ENCODE results near the gene WFDC10A.
"Not testable (repeated sequence)": the region's sequence is repeated elsewhere in the genome, so short reads cannot be mapped to it uniquely, and the experiment has no call there.

Gene WFDC10A

DNA sequence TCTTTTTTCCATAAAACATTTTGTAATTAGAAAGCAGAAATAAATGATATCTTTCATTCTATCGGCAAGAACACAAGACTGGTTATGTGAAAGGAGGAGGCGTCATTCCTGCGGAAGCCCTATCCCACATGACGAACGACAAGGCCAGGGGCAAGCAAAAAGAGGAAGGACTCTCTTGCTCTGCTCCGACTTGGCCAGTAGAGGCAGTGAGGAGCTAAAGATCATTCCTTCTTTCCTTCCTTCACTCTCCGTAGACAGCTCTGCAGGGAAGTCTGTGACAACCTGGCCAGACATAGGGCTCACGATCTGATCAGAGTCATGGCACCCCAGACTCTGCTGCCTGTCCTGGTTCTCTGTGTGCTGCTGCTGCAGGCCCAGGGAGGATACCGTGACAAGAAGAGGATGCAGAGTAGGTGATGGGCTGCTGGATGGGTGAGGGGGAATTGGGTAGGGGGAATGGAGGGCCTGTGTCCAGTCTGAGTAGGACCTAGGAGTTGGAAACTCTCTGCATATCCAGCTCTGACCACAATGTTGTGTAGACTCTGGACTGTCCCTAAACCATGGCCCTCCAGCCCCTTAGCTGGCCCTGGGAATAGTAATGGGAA lies at the start of gene WFDC10A:
WFDC10A (plus strand) TSS at position 244 of the 605 bp plus-strand sequence; CDS start at position 319, 75 bp downstream.
- DNase-seq (ENCODE audit: low spot score), result peak; percentile 17

DNA sequence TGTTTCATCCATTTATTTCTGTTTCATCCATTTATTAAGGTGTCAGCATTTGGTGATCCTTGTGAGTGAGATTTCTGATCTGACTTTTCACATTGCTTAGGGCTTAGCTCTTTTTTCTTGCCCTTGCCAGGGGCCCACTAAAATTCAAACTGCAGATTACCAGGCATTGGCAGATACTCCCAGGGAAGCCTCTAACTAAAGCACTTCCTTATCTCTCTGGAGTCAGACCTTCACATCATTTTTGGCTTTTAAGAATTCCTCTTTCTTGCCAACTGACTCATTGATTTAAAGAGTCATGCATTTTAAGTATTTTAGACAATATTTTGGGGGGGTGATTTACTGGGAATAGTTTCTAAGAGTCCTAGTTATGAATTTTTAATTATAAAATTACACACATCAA lies 47.8 kb upstream of the WFDC10A start:
- DNase-seq (ENCODE audit: low spot score), result no peak

DNA sequence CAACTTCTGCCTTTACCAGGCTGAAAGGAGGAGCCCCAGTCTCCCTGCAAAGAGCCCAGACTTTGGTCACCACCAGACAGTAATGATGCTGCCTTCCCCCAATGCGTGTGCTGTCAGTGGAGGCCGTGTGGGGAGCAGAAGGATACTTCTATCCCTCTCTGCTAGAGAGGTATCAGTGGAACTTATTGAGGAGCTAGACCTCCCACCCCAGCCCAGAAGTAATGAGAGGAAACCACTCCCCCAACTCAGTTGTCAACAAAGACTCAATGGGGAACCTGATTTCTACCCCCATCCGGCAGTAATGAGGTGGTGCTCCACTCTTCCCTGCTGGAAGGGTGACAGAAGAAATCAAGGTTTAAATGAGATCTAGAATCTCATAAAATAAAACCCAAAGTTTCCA lies 46.0 kb upstream of the WFDC10A start:
- no peak for DNase-seq (ENCODE audit: low spot score)

DNA sequence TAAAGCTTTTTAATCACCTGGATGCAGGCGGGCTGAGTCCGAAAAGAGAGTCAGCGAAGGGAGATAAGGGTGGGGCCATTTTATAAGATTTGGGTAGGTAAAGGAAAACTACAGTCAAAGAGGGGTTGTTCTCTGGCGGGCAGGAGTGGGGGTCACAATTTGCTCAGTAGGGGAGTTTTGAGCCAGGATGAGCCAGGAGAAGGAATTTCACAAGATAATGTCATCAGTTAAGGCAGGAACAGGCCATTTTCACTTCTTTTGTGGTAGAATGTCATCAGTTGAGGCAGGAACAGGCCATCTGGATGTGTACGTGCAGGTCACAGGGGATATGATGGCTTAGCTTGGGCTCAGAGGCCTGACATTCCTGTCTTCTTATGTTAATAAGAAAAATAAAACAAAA lies 45.2 kb upstream of the WFDC10A start:
- DNase-seq (ENCODE audit: low spot score), result not testable (repeated sequence)

DNA sequence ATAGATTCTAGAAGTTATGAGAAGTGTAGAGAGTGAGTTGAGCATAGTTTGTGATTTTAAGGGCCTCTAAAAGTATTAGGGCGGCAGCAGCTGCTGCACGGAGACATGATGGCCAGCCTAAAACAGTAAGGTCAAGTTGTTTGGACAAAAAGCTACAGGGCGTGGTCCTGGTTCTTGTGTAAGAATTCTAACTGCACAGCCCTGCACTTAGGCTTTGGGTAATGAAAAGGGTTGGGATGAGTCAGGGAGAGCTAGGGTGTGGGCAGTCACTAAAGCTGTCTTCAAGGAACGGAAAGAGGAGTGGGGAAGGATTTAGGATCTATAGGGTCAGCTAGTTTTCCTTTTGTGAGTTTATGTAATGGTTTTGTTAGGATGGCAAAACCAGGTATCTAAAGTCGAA lies 43.6 kb upstream of the WFDC10A start:
- DNase-seq (ENCODE audit: low spot score), result not testable (repeated sequence)

DNA sequence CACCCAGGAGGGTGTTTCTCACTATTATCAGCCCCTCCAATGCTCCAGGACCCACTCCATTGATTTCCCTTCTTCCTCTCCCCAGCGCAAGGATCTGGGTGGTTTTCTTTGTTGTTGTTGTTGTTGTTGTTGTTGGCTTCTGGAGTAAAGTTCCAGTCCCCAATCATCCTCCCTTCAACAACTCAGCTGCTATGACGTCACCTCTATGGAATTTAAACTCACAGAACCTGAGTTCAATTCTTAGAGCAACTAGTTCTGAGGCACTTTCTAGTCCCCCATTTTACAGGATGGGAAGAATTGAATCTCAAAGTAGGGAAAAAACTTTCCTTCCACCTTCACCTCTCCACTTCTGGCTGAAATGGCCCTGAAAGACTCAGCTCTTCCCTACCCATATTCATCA lies 40.7 kb upstream of the WFDC10A start:
- DNase-seq (ENCODE audit: low spot score), result no peak

DNA sequence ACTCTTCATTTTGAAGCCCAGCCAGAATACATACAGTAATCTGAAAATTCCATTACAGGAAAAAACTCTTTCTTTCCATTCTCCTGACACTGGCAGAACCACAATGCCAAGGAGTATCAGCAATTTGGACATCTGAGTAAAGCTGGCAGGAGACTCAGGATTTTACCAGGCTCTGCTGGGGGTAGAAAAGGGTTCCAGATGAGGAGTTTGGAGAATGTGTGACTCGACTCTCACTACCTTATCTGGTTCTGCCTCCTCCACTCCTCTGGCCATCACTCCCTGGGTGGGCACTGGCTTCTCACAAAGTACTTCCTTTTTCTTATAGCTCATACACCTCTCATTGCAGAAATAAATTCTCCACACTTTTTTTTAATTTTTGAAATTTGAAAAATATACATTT lies 39.8 kb upstream of the WFDC10A start:
- no peak for DNase-seq (ENCODE audit: low spot score)

DNA sequence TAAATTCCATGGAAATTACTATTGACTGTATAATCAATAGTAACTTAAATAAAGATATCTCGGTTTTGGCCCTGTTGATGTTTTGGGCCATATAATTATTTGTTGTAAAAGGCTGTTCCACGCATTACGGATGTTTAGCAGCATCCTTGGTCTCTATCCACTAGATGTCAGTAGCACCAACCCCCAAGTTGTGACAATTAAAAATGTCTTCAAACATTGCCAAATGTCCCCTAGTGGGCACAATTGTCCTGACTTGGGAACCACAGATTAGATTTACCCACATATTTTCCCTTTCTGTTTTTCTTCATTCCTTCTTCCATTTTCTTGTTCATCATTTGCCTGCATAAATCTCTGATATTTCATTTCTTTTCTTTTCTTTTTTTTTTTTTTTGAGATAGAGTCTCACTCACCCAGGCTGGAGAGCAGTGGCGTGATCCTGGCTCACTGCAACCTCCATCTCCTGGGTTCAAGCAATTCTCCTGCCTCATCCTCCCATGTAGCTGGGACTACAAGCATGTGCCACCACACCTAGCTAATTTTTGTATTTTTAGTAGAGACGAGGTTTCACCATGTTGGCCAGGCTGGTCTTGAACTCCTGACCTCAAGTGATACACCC lies 36.9 kb upstream of the WFDC10A start:
- DNase-seq (ENCODE audit: low spot score), result peak; percentile 46

- no peak for DNase-seq (ENCODE audit: low spot score)
Observed at GRCh38 chr20:45593498-45593897, 36.0 kb upstream of the WFDC10A start.

DNA sequence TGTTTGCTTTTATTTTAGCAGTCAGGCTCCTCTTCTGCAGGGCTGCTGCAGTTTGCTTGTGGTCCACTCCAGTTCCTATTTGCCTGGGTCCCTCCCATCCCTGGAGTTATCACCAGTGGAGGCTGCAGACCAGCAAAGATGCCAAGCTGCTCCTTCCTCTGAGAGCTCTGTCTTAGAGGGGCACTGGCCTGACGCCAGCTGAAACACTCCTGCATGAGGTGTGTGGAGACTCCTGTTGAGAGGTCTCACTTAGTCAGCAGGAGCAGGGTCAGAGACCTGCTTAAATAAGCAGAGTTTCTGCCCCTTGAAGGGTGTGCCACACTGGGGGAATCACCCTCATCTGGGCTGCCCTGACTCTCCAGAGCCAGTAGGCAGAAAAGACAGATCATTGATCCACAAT lies 34.3 kb upstream of the WFDC10A start:
- DNase-seq (ENCODE audit: low spot score), result no peak

DNA sequence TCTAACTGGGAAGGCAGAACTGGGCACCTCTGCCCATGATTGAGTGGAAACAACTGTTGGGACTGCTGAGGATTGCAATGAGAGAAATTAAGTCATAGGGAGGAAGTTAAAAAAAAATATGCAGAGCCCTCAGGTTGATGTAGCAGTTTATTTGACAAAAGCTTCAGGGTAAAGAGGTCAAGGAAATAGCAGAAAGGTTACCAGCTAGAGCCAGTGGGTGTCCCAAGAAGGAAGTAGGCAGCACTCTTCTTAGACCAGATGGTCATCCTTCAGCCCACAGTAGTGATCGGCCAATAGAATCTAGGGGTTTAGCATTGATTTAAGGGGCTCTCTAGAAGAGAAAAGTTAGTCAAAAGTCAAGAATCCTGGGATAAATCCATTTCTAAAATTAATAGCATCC lies 21.7 kb upstream of the WFDC10A start:
- DNase-seq (ENCODE audit: low spot score), result no peak

- no peak for DNase-seq (ENCODE audit: low spot score)
Observed at GRCh38 chr20:45611054-45611453, 18.5 kb upstream of the WFDC10A start.

DNA sequence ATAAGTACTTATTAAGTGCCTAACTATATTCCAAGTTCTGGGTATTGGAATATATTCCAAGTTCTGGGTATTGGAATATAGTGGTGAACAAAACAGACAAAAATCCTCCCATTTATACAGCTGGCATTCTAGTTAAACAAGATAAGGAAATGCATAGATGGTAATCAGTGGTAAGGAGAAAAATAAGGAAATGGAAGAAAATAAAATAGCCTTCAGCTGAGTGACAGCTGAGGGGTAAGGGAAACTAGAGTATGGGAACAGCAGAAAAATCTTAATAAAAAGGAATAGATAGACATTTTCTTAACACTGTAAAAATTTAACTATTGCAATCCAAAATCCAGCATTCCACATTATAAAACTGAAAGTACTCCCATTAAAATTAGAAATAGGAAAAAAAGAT lies 17.2 kb upstream of the WFDC10A start:
- DNase-seq (ENCODE audit: low spot score), result no peak

DNA sequence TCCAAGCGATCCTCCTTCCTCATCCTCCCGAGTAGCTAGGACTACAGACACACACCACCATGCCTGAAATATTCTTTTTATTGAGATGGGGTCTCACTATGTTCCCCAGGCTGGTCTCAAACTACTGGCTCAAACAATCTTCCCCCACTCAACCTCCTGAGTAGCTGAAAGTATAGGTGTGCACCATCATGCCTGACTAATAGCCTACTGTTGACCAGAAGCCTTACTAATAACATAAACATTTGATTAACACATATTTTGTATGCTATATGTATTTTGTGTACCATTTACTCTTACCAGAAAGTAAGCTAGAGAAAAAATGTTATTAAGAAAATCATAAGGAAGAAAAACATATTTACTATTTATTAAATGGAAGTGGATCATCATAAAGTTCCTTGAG lies 11.9 kb upstream of the WFDC10A start:
- DNase-seq (ENCODE audit: low spot score), result no peak

DNA sequence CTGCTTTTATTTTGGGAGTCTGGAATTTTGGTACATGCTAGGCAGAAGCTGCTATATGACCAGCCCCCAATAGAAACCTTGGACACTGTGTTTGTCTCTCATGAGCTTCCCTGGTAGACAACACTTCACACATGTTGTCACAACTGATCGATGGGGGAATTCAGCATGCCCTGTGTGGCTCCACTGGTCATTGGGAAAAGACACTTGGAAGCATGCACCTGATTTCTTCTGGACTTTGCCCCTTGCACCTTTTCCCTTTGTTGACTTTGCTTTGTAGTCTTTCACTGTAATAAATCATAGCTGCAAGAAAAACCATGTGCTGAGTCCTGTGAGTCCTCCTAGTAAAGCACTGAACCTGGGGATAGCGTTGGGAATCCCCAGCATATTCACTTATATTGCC lies 7.9 kb upstream of the WFDC10A start:
- no peak for DNase-seq (ENCODE audit: low spot score)

- DNase-seq (ENCODE audit: low spot score), result no peak
Observed at GRCh38 chr20:45626540-45626939, 3.0 kb upstream of the WFDC10A start.

DNA sequence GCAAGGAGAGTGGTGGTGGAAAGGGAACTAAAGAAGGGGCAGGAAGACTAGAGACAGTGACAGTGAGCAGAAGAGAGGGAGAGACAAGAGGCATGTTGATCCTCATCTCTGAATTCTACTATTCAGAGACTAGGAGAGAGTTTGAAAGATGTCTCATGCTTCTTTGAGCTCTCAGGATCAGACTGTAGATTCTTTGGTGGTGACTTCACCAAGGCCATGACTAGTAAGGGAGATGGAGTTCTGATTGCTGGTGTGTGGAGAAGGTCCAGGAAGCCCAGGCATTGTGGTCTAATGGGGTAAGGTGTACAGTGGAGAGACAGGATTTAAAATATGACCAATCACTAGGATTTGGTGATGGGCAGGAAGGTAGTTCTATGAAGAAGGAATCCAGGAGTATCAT lies 832 bp downstream of the WFDC10A start:
- no peak for DNase-seq (ENCODE audit: low spot score)

DNA sequence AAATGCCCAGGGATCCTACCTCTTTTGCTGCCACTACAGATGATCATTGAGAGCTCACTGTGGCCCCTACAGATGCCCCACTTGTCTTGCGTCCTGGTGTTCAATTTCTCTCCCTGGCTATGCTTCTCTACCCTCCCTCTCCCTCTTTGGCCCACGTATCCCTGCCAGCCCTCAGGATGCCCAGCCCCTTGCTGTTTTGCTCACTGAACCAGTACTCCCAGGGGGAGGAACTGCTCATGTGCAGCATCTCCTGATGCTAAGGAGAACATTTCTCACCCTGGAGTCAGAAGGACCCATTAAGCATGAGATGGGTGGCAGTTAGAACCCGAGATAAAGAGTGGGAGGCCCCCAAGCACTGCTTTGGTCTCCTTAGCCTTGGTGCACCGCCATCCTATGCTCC lies 1.6 kb downstream of the WFDC10A start, which contains the start of gene WFDC9:
WFDC9 (minus strand) TSS at position 101 of the 400 bp plus-strand sequence. CDS start 21,103 bp downstream, outside the sequence.
- DNase-seq (ENCODE audit: low spot score), result no peak

GRCh38 chr20:45636513-45636912 lies 7.0 kb downstream of the WFDC10A start:
- no peak for DNase-seq (ENCODE audit: low spot score)

DNA sequence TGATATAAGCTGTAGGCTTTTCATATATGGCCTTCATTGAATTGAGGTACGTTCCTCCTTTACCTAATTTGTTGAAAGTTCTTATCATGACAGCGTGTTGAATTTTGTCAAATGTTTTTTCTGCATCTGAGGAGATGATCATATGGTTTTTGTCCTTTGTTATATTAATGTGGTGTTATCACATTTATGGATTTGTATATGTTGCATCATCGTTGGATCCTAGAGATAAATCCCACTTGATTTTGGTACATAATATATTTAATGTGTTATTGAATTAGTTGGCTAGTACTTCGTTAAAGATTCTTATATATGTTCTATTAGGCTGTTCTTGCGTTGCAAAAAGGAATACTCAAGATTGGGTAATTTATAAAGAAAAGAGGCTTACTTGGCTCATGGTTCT lies 10.1 kb downstream of the WFDC10A start:
- no peak for DNase-seq (ENCODE audit: low spot score)

DNA sequence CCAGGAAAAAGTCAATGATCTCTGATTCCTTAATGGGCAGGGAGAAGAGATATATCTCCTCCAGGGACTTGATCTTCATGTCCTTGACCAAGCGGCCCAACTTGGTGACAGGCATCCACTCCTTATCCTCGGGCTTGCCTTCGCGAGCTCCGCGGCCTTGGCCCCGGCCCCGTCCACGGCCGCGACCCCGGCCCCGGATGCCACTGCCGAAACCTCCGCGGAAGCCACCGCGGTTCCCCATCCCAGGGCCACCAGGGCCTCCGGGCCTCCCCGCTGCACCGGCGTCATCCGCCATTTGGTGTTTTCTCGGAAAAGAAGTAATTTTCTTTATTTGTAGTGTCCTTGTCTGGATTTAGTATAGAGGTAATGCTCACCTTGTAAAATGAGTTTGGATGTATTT lies 11.5 kb downstream of the WFDC10A start:
- not testable (repeated sequence) for DNase-seq (ENCODE audit: low spot score)

DNA sequence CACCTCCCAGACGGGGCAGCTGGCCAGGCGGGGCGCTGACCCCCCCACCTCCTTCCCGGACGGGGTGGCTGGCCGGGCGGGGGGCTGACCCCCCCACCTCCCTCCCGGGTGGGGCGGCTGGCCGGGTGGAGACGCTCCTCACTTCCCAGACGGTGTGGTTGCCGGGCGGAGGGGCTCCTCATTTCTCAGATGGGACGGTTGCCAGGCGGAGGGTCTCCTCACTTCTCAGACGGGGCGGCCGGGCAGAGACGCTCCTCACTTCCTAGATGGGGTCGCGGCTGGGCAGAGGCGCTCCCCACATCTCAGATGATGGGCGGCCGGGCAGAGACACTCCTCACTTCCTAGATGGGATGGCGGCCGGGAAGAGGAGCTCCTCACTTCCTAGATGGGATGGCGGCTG lies 16.3 kb downstream of the WFDC10A start:
- DNase-seq (ENCODE audit: low spot score), result not testable (repeated sequence)

GRCh38 chr20:45646875-45647274 lies 17.3 kb downstream of the WFDC10A start:
- no peak for DNase-seq (ENCODE audit: low spot score)

- no peak for DNase-seq (ENCODE audit: low spot score)
Observed at GRCh38 chr20:45647441-45648050, 18.0 kb downstream of the WFDC10A start.
